Measurements from ENCODE around the gene PPHLN1. TPM values are rescaled to one million over a fixed set of nuclear protein-coding genes. Genes with fewer than 3 reads are reported as not detected.
A peak's percentile ranks its signal among the peaks of the same experiment; 100 is the strongest.

Gene PPHLN1
- total and polyA plus RNA-seq, 2 of the 8 experiments (the other 6 are each of a cell fraction or from before 2014, with no cell fraction given) = 34.3 to 71.6 TPM

GRCh38 chr12:42362647-42363260, 36.8 kb downstream of the PPHLN1 start:
- TF ChIP-seq EGR1 (IDR thresholded peaks at IDR 0.05; ENCODE audit: borderline replicate concordance, low read depth, low read length) = no peak
- TF ChIP-seq SP1 (IDR thresholded peaks at IDR 0.05; ENCODE audit: low read depth, low read length) = no peak
- TF ChIP-seq KDM1A (IDR thresholded peaks at IDR 0.05; ENCODE audit: borderline replicate concordance, low read length) = no peak
- no peak for TF ChIP-seq SIN3A (conservative IDR thresholded peaks at IDR 0.05 in 1 of 2, IDR thresholded peaks at IDR 0.05 in 1 of 2; ENCODE audit: low read depth in 1 of 2, low read length in 2 of 2)
- no peak for TF ChIP-seq JUN (IDR thresholded peaks at IDR 0.05; ENCODE audit: low read depth, low read length)
- TF ChIP-seq SAP30 (IDR thresholded peaks at IDR 0.05; ENCODE audit: insufficient read depth, insufficient replicate concordance, low read length) = no peak
- no peak for TF ChIP-seq JUND (IDR thresholded peaks at IDR 0.05; ENCODE audit: low read length)
- no peak for TF ChIP-seq BCL11A (IDR thresholded peaks at IDR 0.05; ENCODE audit: low read depth in 2 of 2, low read length in 2 of 2)
- no peak for TF ChIP-seq KDM5A (IDR thresholded peaks at IDR 0.05; ENCODE audit: low read length)
- no peak for TF ChIP-seq ATF3 (IDR thresholded peaks at IDR 0.05; ENCODE audit: insufficient read depth, low read depth, low read length)
- TF ChIP-seq FOSL1 (IDR thresholded peaks at IDR 0.05; ENCODE audit: insufficient read depth, low read depth, low read length) = no peak
- TF ChIP-seq ASH2L (IDR thresholded peaks at IDR 0.05; ENCODE audit: low read length) = no peak
- no peak for TF ChIP-seq MAX (IDR thresholded peaks at IDR 0.05)
- no peak overlapping the region for H2BK5ac ChIP-seq (ENCODE audit: low read depth, low read length)
- H3K4ac ChIP-seq (replicated peaks; ENCODE audit: insufficient read length, low read depth, low read length) = no peak overlapping the region
- H2BK15ac ChIP-seq (ENCODE audit: low read length) = no peak overlapping the region
- H4K8ac ChIP-seq (ENCODE audit: extremely low read depth, insufficient read depth, low read length) = no peak overlapping the region
- H2BK120ac ChIP-seq (replicated peaks; ENCODE audit: low read depth, low read length) = no peak overlapping the region
- no peak overlapping the region for H2BK12ac ChIP-seq (ENCODE audit: low read depth, low read length)
- ChIA-PET CTCF (ENCODE audit: partially characterized antibody) (interaction anchor here (1.4 kb wide), 1 partner anchor 13 kb away, joined by 4 read pairs; no protein-coding TSS in a partner anchor), POLR2A (ENCODE audit: partially characterized antibody) (no interaction called here)
- no peaks in the 10 kb centered on the region for H3K23me2 ChIP-seq (ENCODE audit: low read depth, low read length)
- no peak overlapping the region for H3K9ac ChIP-seq (replicated peaks in 1 of 4; ENCODE audit: extremely low read depth in 1 of 4, low read depth in 3 of 4, low read length in 3 of 4)
- peaks cover 0 to 2% of the 10 kb centered on the region in 2 experiments for H4K20me1 ChIP-seq (replicated peaks in 1 of 2; ENCODE audit: control insufficient read depth in 1 of 2, insufficient read depth in 2 of 2, low read length in 2 of 2)
- H4K91ac ChIP-seq (replicated peaks; ENCODE audit: insufficient read length, low read length) = no peak overlapping the region
- no peak overlapping the region for H3K27ac ChIP-seq (ENCODE audit: low read depth, low read length)
- no peak overlapping the region for H3K56ac ChIP-seq (replicated peaks; ENCODE audit: insufficient read length, low read depth, low read length)
- H3K79me1 ChIP-seq (ENCODE audit: low read depth, low read length) = no peaks in the 10 kb centered on the region; the same call in 1 of the 2 replicates
- no peak overlapping the region for H3K23ac ChIP-seq (ENCODE audit: insufficient read length)
- H2AK5ac ChIP-seq (ENCODE audit: low read depth, low read length) = no peak overlapping the region
- no peak overlapping the region for H2AFZ ChIP-seq (ENCODE audit: low read length)
- H3K79me2 ChIP-seq (ENCODE audit: control insufficient read depth in 1 of 2, insufficient read depth in 2 of 2, low read length in 2 of 2) = peaks cover 0 to 32% of the 10 kb centered on the region in 2 experiments; a peak in 2 of 4 replicates
- H2BK20ac ChIP-seq (ENCODE audit: low read length) = no peak overlapping the region
- H3K36me3 ChIP-seq (ENCODE audit: control insufficient read depth in 2 of 4, insufficient read depth in 4 of 4, low read length in 3 of 4) = peaks cover 0 to 2% (median 0%) of the 10 kb centered on the region in 4 experiments; a peak in 2 of 8 replicates
- no peak overlapping the region for H3K4me3 ChIP-seq (ENCODE audit: extremely low read depth in 1 of 4, insufficient read depth in 2 of 4, low read depth in 3 of 4, low read length in 4 of 4)
- peak overlapping the region; percentile 12 for H4K5ac ChIP-seq (ENCODE audit: insufficient read length, low read depth, low read length)
- no peak overlapping the region for H3K18ac ChIP-seq (ENCODE audit: extremely low read depth, low read length)
- DNase-seq (ENCODE audit: low read depth in 1 of 2, low spot score in 2 of 2) (no peak), FAIRE-seq (no peak)
- H3K14ac ChIP-seq (ENCODE audit: insufficient read length) = no peak overlapping the region
- no peaks in the 10 kb centered on the region for H3K9me3 ChIP-seq (ENCODE audit: insufficient read depth in 2 of 2, low read depth in 1 of 2, low read length in 1 of 2)
- no peak overlapping the region for H3K4me2 ChIP-seq (ENCODE audit: insufficient read depth in 1 of 2, low read depth in 2 of 2, low read length in 2 of 2)
- H3K27me3 ChIP-seq (replicated peaks in 1 of 4; ENCODE audit: control insufficient read depth in 3 of 4, extremely low read depth in 1 of 4, insufficient read depth in 3 of 4, low read length in 3 of 4) = no peaks in the 10 kb centered on the region
- H3K4me1 ChIP-seq (replicated peaks in 1 of 4; ENCODE audit: control insufficient read depth in 3 of 4, insufficient read depth in 4 of 4, low read length in 3 of 4) = no peaks in the 10 kb centered on the region

Measured in H1 (cell line).